ENCODE results near the gene WDTC1.

The WDTC1 gene

DNA sequence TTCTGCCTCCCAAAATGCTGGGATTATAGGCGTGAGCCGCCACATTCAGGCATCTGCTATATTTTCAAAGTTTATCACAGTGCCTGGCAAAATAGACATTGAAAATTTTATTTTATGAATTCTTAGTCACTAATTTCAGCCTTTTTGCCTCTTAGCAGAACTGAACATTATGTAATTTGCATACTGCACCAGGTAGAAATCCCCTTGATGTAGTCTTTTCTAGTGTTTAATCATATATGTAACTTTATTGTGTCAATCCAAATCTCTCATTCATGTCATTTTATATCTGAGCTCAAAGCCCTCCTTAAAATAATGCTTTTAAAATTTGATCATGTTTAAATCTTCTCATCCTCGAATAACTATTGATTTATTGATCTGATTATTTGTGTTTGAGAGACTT lies 19.2 kb downstream of the WDTC1 start:
- Histone ChIP-seq H2AFZ (ENCODE audit: low read length) (no peak overlapping the region), H3K4me1 (ENCODE audit: low read length) (no peaks in the 10 kb centered on the region), H3K27ac (ENCODE audit: low read length) (no peak overlapping the region), H3K36me3 (replicated peaks; ENCODE audit: insufficient read depth, low read length) (no peaks in the 10 kb centered on the region), H3K9me2 (replicated peaks; ENCODE audit: insufficient read depth, low read length) (no peaks in the 10 kb centered on the region), H3K27me3 (replicated peaks; ENCODE audit: insufficient read depth, low read length) (no peaks in the 10 kb centered on the region), H3K9ac (ENCODE audit: low read length) (no peak overlapping the region), H3F3A (ENCODE audit: insufficient read depth, low read length) (no peaks in the 10 kb centered on the region), H3K9me3 (replicated peaks; ENCODE audit: insufficient read depth, low read length) (no peaks in the 10 kb centered on the region), H3K4me2 (ENCODE audit: low read depth, low read length) (no peak overlapping the region), H3K4me3 (ENCODE audit: low read length) (no peak overlapping the region), H4K20me1 (ENCODE audit: insufficient read depth, low read length) (no peaks in the 10 kb centered on the region), H3K79me2 (ENCODE audit: low read length) (no peaks in the 10 kb centered on the region)
- DNase-seq: no peak
- no peak for TF ChIP-seq EZH2 (optimal IDR thresholded peaks at IDR 0.05; ENCODE audit: low read depth, low read length)
- no peak for TF ChIP-seq EZH2phosphoT487 (IDR thresholded peaks at IDR 0.05; ENCODE audit: low read length)
- TF ChIP-seq, protein P1, sequence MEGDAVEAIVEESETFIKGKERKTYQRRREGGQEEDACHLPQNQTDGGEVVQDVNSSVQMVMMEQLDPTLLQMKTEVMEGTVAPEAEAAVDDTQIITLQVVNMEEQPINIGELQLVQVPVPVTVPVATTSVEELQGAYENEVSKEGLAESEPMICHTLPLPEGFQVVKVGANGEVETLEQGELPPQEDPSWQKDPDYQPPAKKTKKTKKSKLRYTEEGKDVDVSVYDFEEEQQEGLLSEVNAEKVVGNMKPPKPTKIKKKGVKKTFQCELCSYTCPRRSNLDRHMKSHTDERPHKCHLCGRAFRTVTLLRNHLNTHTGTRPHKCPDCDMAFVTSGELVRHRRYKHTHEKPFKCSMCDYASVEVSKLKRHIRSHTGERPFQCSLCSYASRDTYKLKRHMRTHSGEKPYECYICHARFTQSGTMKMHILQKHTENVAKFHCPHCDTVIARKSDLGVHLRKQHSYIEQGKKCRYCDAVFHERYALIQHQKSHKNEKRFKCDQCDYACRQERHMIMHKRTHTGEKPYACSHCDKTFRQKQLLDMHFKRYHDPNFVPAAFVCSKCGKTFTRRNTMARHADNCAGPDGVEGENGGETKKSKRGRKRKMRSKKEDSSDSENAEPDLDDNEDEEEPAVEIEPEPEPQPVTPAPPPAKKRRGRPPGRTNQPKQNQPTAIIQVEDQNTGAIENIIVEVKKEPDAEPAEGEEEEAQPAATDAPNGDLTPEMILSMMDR (IDR thresholded peaks at IDR 0.05; ENCODE audit: low read length): no peak

DNA sequence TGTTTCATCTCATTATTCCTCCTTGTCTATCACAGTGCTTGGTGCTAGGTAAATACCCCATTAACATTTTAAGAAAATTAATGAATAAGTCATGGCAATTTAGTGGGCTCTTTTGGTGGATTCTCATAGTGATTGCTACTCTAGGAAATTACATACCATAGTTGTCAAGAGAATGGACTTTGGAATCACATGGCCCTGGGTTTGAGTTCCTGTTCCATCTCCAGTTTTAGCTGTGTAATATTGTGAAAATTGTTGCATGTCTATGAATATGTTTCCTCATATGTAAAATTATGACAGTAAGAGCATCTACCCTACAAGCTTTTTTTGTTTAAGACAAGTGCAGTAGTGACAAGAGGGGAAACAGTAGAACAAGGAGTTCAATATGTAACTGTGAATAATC lies 20.7 kb downstream of the WDTC1 start:
- H3K27ac ChIP-seq (ENCODE audit: low read length): no peak overlapping the region
- H2AFZ ChIP-seq (ENCODE audit: low read length): no peak overlapping the region
- no peaks in the 10 kb centered on the region for H3K79me2 ChIP-seq (ENCODE audit: low read length)
- TF ChIP-seq EZH2phosphoT487 (IDR thresholded peaks at IDR 0.05; ENCODE audit: low read length) (no peak), EZH2 (optimal IDR thresholded peaks at IDR 0.05; ENCODE audit: low read depth, low read length) (no peak)
- TF ChIP-seq, protein P1 (IDR thresholded peaks at IDR 0.05; ENCODE audit: low read length): no peak
- no peak for DNase-seq
- H4K20me1 ChIP-seq (ENCODE audit: insufficient read depth, low read length): no peaks in the 10 kb centered on the region
- no peaks in the 10 kb centered on the region for H3K9me2 ChIP-seq (replicated peaks; ENCODE audit: insufficient read depth, low read length)
- H3K36me3 ChIP-seq (replicated peaks; ENCODE audit: insufficient read depth, low read length): no peaks in the 10 kb centered on the region
- no peak overlapping the region for H3K4me3 ChIP-seq (ENCODE audit: low read length)
- H3K9ac ChIP-seq (ENCODE audit: low read length): no peak overlapping the region
- H3K9me3 ChIP-seq (replicated peaks; ENCODE audit: insufficient read depth, low read length): no peaks in the 10 kb centered on the region
- no peaks in the 10 kb centered on the region for H3K4me1 ChIP-seq (ENCODE audit: low read length)
- no peak overlapping the region for H3K4me2 ChIP-seq (ENCODE audit: low read depth, low read length)
- no peaks in the 10 kb centered on the region for H3K27me3 ChIP-seq (replicated peaks; ENCODE audit: insufficient read depth, low read length)
- H3F3A ChIP-seq (ENCODE audit: insufficient read depth, low read length): no peaks in the 10 kb centered on the region

- H3K9me3 ChIP-seq (replicated peaks; ENCODE audit: insufficient read depth, low read length): no peaks in the 10 kb centered on the region
- TF ChIP-seq, protein P1 (IDR thresholded peaks at IDR 0.05; ENCODE audit: low read length): no peak
- TF ChIP-seq EZH2phosphoT487 (IDR thresholded peaks at IDR 0.05; ENCODE audit: low read length) (no peak), EZH2 (optimal IDR thresholded peaks at IDR 0.05; ENCODE audit: low read depth, low read length) (no peak)
- no peak overlapping the region for H3K27ac ChIP-seq (ENCODE audit: low read length)
- H2AFZ ChIP-seq (ENCODE audit: low read length): no peak overlapping the region
- no peak for DNase-seq
- no peaks in the 10 kb centered on the region for H3K9me2 ChIP-seq (replicated peaks; ENCODE audit: insufficient read depth, low read length)
- H3F3A ChIP-seq (ENCODE audit: insufficient read depth, low read length): no peaks in the 10 kb centered on the region
- H3K4me3 ChIP-seq (ENCODE audit: low read length): no peak overlapping the region
- no peak overlapping the region for H3K9ac ChIP-seq (ENCODE audit: low read length)
- no peak overlapping the region for H3K4me2 ChIP-seq (ENCODE audit: low read depth, low read length)
- H3K79me2 ChIP-seq (ENCODE audit: low read length): no peaks in the 10 kb centered on the region
- no peaks in the 10 kb centered on the region for H3K4me1 ChIP-seq (ENCODE audit: low read length)
- no peaks in the 10 kb centered on the region for H4K20me1 ChIP-seq (ENCODE audit: insufficient read depth, low read length)
- no peaks in the 10 kb centered on the region for H3K27me3 ChIP-seq (replicated peaks; ENCODE audit: insufficient read depth, low read length)
- no peaks in the 10 kb centered on the region for H3K36me3 ChIP-seq (replicated peaks; ENCODE audit: insufficient read depth, low read length)
These were observed 22.7 kb downstream of the WDTC1 start for GRCh38 chr1:27257155-27257554.

Data from MM.1S (cell line).